HG03521 (cell line): ENCODE results near the gene MED22.
"Not testable (repeated sequence)": the region's sequence is repeated elsewhere in the genome, so short reads cannot be mapped to it uniquely, and the experiment has no call there.

Experiments used
- ATAC-seq: cut with Tn5 transposase; IDR thresholded peaks from one replicate; pipeline ENCODE4 v1.9.1; 2021; ENCODE audit warnings: mild to moderate bottlenecking, moderate library complexity; ENCODE audit not compliant: unreplicated experiment

MED22 gene

GRCh38 chr9:133339641-133340040 lies 8.3 kb downstream of the MED22 start:
- no peak for ATAC-seq

DNA sequence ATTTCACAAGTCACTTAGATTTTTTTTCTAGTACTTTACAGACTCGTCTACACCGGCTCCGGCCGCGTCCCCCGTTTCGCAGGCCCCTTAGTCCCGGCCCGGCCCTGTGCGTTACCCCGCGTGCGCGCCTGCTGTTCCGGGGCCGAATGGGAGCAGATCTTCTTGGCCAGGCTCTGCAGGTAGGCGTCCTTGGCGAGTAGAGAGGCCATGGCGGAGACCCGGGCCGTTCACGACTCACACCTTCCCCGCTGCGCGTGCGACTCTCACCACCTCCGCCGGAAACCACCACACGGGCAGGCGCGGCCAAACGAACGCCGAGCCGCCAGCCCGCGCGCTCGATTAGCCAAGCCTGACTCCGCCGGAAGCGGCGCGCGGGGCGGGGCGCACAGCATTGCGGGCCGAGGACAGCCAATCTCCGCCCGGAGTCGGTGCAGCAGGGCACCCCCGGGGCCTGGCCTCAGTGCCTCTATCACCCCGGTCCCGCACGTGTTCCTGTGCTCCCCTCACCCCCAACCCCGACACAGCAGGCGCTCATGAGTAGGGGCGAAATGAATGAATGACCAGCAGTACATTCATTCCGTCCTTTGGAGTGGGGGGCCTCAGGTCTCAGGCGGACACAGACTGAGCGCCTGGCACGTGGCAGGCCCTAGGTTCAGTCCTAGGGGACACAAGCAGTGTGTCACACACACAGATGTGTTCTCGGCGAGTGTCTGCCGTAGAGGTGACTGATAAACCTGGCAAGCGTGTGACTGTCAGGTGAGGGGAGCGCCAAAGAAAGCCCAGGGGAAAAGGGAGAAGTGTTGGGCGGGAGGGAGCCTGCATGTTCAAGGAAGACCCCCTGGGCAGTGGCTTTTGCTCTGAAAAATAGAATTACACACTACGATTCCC lies 11.8 kb downstream of the MED22 start, which contains the start of gene SURF6:
SURF6 (minus strand) TSS at position 265 of the 888 bp plus-strand sequence; CDS start at position 209, 56 bp downstream.
- peak; percentile 76 for ATAC-seq

- ATAC-seq, result not testable (repeated sequence)
Observed at GRCh38 chr9:133334888-133335287, 13.0 kb downstream of the MED22 start.

- no peak for ATAC-seq
Observed at GRCh38 chr9:133334161-133334560, 13.8 kb downstream of the MED22 start.

DNA sequence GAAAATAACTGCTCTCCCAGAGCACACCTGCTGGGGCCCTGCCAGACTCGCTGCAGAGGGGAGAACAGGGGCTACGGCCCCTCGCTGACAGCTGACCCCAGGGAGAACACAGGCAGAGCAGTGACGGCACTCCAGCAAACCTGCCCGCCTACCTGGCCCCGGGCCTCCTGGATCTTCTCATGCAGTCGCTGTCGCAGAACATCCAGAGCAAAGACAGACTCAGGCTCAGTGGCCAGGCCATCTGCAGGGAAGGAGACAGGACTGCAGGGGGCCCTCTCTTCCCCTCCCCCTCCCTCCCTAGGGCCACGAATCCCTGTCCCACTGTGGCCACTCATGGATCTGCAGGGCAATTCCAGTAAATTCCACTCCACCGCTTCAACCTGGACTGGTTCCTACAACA lies 14.4 kb downstream of the MED22 start:
- no peak for ATAC-seq

- no peak for ATAC-seq
Observed at GRCh38 chr9:133333011-133333410, 14.9 kb downstream of the MED22 start.

- ATAC-seq, result no peak
Observed at GRCh38 chr9:133332381-133332730, 15.6 kb downstream of the MED22 start.

- no peak for ATAC-seq
Observed at GRCh38 chr9:133331641-133332380, 16.1 kb downstream of the MED22 start.

GRCh38 chr9:133331221-133331620 lies 16.7 kb downstream of the MED22 start:
- no peak for ATAC-seq

- ATAC-seq, result not testable (repeated sequence)
Observed at GRCh38 chr9:133329306-133330156, 18.4 kb downstream of the MED22 start.

DNA sequence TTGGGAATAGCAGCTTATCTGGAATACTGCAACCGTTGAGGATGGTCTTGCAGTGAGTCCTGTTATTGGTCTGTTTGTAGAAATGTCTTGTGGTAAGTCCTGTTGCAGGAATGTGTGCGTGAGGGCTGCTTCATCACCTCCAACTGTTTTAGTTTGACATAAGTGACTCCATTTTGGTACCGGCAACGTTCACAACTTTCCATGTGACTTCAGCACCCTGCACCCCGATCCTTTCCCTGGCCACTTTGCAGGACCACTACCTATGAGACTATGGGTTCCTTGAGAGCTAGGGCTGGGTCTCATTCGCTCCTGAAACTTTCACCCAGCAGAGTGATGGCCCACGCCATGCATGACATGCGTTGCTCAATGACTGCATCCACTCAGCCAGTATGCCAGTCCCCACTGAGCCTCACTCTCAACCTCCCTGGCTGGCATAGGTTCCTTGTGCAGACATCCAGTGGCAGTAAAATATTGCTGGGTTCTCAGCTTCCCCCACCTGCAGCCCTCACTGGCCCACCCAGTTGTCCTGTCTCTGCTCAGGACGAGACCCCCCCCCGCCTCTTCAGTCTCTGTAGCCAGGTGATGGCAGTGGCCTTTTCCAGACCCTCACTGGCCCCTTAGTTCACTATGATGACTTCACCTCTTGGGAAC lies 20.0 kb downstream of the MED22 start:
- no peak for ATAC-seq

- not testable (repeated sequence) for ATAC-seq
Observed at GRCh38 chr9:133327021-133327420, 20.9 kb downstream of the MED22 start.

DNA sequence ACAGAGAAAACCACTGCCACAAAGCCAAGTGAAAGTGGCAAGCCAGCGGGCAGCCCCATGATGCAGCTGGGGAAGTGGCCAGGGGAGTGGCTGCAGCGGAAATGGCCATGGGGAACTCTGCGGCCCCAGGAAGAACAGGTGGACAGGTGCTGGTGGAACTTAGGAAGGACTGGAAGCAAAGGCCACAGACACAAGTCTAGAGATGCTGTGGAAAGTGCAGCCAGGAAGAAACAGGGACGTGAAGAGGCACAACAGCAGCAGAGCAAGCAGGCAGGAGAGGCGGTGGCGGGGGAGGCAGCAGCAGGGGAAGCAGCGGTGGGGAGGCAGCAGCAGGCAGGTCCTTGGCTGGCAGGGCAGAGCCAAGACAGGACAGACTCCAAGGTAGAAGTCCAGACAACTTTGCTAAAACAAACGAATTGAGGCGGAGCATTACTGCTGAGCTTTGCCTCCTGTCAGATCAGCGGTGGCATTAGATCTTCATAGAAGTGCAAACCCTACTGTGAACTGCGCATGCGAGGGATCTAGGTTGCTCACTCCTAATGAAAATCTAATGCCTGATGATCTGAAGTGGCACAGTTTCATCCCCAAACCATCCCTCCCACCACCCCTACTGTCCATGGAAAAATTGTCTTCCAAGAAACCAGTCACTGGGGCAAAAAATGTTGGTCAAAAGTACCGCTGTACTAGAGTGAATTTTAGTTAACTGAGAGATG lies 23.8 kb downstream of the MED22 start:
- no peak for ATAC-seq

DNA sequence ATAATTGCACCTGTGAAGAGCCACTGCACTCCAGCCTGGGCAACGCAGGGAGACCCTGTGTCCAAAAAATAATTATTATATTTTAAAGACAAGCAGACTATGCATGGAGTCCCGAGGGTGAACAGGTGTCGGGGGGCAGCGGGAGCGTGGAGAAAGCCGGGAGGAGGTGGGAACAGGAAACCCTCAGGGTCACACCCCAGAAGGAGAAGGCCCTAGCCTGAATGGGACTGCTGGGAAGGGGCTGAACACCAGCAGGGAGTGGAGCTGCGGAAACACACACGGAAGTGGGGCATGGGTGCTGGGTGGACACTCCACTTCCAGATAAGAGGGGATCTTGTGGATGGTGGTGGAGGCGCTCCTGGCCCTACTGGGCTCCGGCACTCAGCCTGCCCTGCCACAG lies 24.7 kb downstream of the MED22 start:
- ATAC-seq, result no peak

DNA sequence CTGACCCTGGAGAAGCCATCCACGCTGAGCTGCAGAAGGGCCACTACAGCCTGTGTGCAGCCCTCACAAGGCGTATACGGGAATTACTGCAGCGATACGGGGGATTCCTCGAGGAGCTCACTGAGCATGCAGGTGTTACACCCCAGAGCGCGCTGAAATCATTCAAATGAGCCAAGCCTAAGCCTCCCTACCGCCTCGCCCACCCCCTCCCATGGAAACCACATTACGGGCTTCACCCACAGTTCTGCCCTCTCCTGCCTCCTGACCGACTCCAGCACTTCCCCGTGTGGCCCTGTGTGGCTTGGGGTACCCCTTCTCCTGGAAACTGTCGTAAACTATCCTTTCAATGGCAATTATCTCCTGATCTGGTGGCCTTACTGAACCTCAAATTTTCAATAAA lies 25.2 kb downstream of the MED22 start:
- no peak for ATAC-seq

DNA sequence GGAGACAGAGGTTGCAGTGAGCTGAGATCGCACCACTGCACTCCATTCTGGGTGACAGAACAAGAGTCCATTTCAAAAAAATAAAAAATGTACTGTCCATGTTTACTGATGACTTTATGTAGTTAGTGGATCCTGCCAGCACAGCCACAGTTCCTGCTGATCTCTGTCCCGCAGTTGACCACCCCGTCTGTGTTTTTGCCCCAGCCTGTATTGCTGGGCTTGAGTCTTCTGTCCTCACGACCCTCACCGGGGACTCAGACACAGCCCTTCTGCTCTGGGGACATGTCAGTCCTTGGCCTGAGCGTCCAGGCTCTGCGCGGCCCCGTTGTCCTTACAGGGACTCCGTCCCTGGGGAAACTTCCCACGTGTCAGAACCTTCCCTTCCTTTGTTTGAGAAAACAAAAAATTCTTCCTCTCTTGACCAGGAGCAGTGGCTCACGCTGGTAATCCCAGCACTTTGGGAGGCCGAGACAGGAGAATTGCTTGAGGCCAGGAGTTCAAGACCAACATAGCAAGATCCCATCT lies 26.5 kb downstream of the MED22 start:
- no peak for ATAC-seq

DNA sequence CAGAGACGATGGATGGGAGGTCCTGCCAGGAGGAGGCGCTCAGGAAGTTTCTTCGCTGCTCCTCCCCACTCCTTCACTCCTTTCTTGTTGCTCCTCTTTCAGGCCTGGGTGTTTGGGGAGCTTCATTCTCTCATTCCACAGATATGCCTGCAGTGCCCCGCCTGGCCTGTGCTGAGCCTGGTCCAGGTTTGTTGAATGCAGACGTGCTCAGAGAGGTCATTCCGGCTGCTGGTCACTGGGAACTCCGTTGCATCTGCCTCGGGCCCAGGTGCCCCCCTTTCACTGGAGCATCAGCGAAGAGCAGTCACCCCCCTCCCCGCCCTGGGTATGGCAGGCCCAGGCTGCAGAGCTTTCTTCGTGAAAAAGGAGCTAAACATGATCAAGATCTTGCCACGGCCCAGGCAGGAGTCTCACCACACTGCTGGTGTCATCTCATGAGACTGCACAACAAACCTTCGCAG lies 27.5 kb downstream of the MED22 start:
- no peak for ATAC-seq

- not testable (repeated sequence) for ATAC-seq
Observed at GRCh38 chr9:133317551-133317950, 30.4 kb downstream of the MED22 start.

DNA sequence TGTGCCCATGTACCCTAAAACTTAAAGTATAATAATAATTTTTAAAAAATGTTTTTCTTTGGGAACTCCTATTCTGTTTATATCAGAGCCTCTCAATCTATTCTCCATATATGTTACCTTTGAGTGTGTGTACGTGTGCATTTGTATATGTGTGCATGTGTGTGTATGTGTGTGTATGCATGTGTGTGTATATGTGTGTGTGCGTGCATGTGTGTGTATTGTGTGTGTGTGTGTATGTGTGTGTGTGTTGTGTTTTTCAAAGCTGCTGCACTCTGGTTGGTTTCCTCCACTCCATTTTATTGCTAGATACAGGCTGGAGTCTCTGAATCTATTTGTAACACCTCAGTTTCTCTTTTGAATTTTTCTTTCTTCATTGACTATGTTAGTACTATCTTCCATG lies 31.9 kb downstream of the MED22 start:
- no peak for ATAC-seq

GRCh38 chr9:133309608-133310007 lies 38.3 kb downstream of the MED22 start:
- ATAC-seq, result no peak
